ENCODE measurements around the gene ZHX3.

DNA sequence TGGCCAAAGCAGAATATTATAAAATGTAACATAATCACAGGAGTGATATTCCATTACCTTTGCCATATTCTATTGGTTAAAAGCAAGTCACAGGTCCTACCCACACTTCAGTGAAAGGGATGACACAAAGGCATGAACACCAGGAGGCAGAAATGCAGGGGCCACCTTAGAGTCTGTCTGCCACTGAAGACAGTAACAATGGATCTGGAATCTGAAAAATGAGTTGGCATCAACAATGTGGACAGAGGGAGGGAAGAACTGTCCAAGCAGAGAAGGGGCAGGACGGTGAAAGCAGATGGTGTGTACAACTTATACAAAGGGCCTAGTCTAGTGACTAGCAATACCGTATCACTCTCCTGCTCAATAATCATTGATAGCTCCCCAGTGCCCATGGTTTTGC lies 16.5 kb upstream of the ZHX3 start:
- TF ChIP-seq POLR2A (IDR thresholded peaks at IDR 0.05; ENCODE audit: low read depth, low read length) (no peak), PAX5 (IDR thresholded peaks at IDR 0.05; ENCODE audit: insufficient read depth, low read length, severe bottlenecking) (no peak)

Measured in GM12891 (cell line).